Smooth muscle cell (in vitro differentiated cells): ENCODE results near the gene PSMD3. TPM values are rescaled to one million over a fixed set of nuclear protein-coding genes. Genes with fewer than 3 reads are reported as not detected.

Experiments used
- DNase-seq: peaks from one replicate; lab custom pipeline; 2025; ENCODE audit not compliant: unreplicated experiment; lab: John Stamatoyannopoulos, UW
- H2AFZ ChIP-seq: fragments of 200-600 bp; sonication (generic); 2 replicates; pipeline ENCODE4 v1.6.0; 2016; ENCODE audit warnings: antibody characterized with exemption, low read depth, mild to moderate bottlenecking
- H3F3A ChIP-seq: fragments of 200-600 bp; sonication (generic); 2 replicates; pipeline ENCODE4 v1.6.0; 2017; ENCODE audit warnings: antibody characterized with exemption, low read depth
- H3K27ac ChIP-seq: fragments of 200-600 bp; sonication (generic); 2 replicates; pipeline ENCODE4 v1.5.1; 2016; ENCODE audit warnings: low read depth, mild to moderate bottlenecking
- H3K27me3 ChIP-seq: fragments of 200-600 bp; sonication (generic); 2 replicates; pipeline ENCODE4 v1.6.1; 2016; ENCODE audit warnings: low read depth, mild to moderate bottlenecking
- H3K36me3 ChIP-seq: fragments of 200-600 bp; sonication (generic); 2 replicates; pipeline ENCODE4 v1.5.1; 2016; ENCODE audit warnings: low read depth
- H3K4me1 ChIP-seq: fragments of 200-600 bp; sonication (generic); 2 replicates; pipeline ENCODE4 v1.5.1; 2016; ENCODE audit warnings: low read depth
- H3K4me2 ChIP-seq: fragments of 200-600 bp; sonication (generic); 2 replicates; pipeline ENCODE4 v1.6.0; 2016; ENCODE audit warnings: mild to moderate bottlenecking
- H3K4me3 ChIP-seq: fragments of 200-600 bp; sonication (generic); 2 replicates; pipeline ENCODE4 v1.5.1; 2016; ENCODE audit warnings: mild to moderate bottlenecking
- H3K79me2 ChIP-seq: fragments of 200-600 bp; sonication (generic); 2 replicates; pipeline ENCODE4 v1.6.0; 2016; ENCODE audit warnings: low read depth, mild to moderate bottlenecking
- H3K9ac ChIP-seq: fragments of 200-600 bp; sonication (generic); 2 replicates; pipeline ENCODE4 v1.6.0; 2016; ENCODE audit warnings: low read depth
- H3K9me3 ChIP-seq: fragments of 200-600 bp; sonication (generic); replicated peaks from 2 replicates; pipeline ENCODE4 v1.5.1; 2016; ENCODE audit warnings: low read depth
- H4K20me1 ChIP-seq: fragments of 200-600 bp; sonication (generic); 2 replicates; pipeline ENCODE4 v1.6.0; 2016; ENCODE audit warnings: low read depth
- CTCF ChIP-seq: fragments of 200-600 bp; sonication (generic); IDR thresholded peaks from 2 replicates; pipeline ENCODE4 v1.5.1; 2017; ENCODE audit warnings: borderline replicate concordance, mild to moderate bottlenecking, antibody characterized with exemption; ENCODE audit not compliant: insufficient read depth, poor library complexity, severe bottlenecking
- WGBS: methylation state at CpG from one replicate; pipeline ENCODE4 v1.1.7; 2016; ENCODE audit warnings: low lambda C conversion rate; 5-methylcytosine and 5-hydroxymethylcytosine counted together
- polyA plus RNA-seq: library from polyadenylated mRNA; unstranded; fragments of >200 nt; fragmentation: Nextera tagmentation; extraction: Ambion mirVana; gene quantifications from 2 replicates; pipeline ENCODE4 v1.2.1, GENCODE V29; 2016
- total RNA-seq: library from RNA; depleted of rRNA; stranded (reverse); fragments of >200 nt; gene quantifications from 2 replicates; pipeline ENCODE4 v1.2.3, GENCODE V29; 2014

PSMD3 gene
- total and polyA plus RNA-seq, 2 experiments from 2014 or later, result 83.8 to 110 TPM

DNA sequence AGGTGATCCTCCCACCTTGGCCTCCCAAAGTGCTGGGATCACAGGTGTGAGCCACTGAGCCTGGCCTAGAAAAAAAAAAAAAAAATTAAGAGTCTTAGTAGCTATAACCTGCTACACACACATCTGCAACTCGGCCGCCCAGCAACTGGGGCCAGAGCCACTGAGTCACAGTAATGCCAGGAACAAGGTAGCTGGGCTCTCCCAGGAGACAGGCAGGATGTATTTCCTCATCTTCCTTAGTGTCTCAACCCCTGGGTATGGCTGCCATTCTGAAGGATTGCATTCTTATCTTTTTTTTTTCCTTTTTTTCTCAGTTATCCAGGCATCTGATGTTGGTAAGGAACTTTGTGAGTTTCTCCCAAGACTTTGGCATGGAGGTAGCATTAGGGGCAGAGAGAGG lies 7.1 kb upstream of the PSMD3 start:
- Histone ChIP-seq H3K27me3 (peaks cover 24% of the 10 kb centered on the region), H3K4me3 (no peak overlapping the region), H3K4me2 (no peak overlapping the region), H2AFZ (no peak overlapping the region), H3K9me3 (no peaks in the 10 kb centered on the region), H3K9ac (no peak overlapping the region), H3K36me3 (no peaks in the 10 kb centered on the region), H3K27ac (no peak overlapping the region), H3F3A (no peaks in the 10 kb centered on the region), H3K79me2 (no peaks in the 10 kb centered on the region), H3K4me1 (no peaks in the 10 kb centered on the region), H4K20me1 (no peaks in the 10 kb centered on the region)
- WGBS, result 97% methylated on average over 2 of the region's 2 CpGs
- no peak for DNase-seq
- TF ChIP-seq CTCF, result no peak

DNA sequence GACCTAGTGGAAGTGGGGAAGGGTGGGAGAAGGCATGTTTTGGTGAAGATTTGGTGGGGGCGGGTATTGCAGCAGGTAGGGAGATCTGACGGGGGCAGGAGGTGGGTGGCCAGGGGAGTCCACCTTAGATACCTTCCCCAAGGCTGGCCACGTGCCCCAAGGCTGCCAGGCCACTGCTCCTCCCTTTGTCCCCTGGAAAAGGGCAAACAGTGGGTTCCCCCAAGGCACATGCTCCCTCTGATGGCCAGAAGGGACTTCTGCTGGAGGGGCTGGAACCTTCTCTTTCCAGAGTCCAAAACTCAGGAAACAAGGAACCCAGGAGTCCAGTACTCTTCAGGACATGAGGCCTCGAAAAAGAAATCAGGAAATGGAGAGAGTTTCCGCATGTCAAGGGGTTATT lies 6.2 kb upstream of the PSMD3 start:
- Histone ChIP-seq H3F3A (no peaks in the 10 kb centered on the region), H3K4me2 (no peak overlapping the region), H2AFZ (no peak overlapping the region), H3K9ac (no peak overlapping the region), H3K79me2 (no peaks in the 10 kb centered on the region), H3K9me3 (no peaks in the 10 kb centered on the region), H4K20me1 (no peaks in the 10 kb centered on the region), H3K27ac (no peak overlapping the region), H3K27me3 (peaks cover 16% of the 10 kb centered on the region), H3K4me1 (peaks cover 2% of the 10 kb centered on the region), H3K36me3 (no peaks in the 10 kb centered on the region), H3K4me3 (no peak overlapping the region)
- no peak for TF ChIP-seq CTCF
- 87% methylated on average over 4 of the region's 5 CpGs for WGBS
- DNase-seq, result no peak

GRCh38 chr17:39975801-39976200 lies 4.8 kb upstream of the PSMD3 start:
- Histone ChIP-seq H3K9ac (no peak overlapping the region), H4K20me1 (no peaks in the 10 kb centered on the region), H3K4me3 (no peak overlapping the region), H3K4me2 (no peak overlapping the region), H3K36me3 (no peaks in the 10 kb centered on the region), H3K4me1 (peaks cover 8% of the 10 kb centered on the region), H3K79me2 (peaks cover under 1% of the 10 kb centered on the region), H3K9me3 (no peaks in the 10 kb centered on the region), H3K27me3 (peaks cover 7% of the 10 kb centered on the region), H3K27ac (no peak overlapping the region), H2AFZ (no peak overlapping the region), H3F3A (no peaks in the 10 kb centered on the region)
- 81% methylated on average over 4 of the region's 4 CpGs for WGBS
- no peak for TF ChIP-seq CTCF
- DNase-seq, result no peak

GRCh38 chr17:39979016-39979670 lies 1.5 kb upstream of the PSMD3 start:
- TF ChIP-seq CTCF, result no peak
- Histone ChIP-seq H3K9me3 (no peaks in the 10 kb centered on the region), H3K27me3 (no peaks in the 10 kb centered on the region), H3K4me3 (peak overlapping the region; percentile 78), H3K4me1 (peaks cover 19% of the 10 kb centered on the region), H3F3A (no peaks in the 10 kb centered on the region), H4K20me1 (peaks cover 21% of the 10 kb centered on the region), H2AFZ (no peak overlapping the region), H3K27ac (peak overlapping the region; percentile 94), H3K4me2 (peak overlapping the region; percentile 91), H3K9ac (peak overlapping the region; percentile 93), H3K36me3 (no peaks in the 10 kb centered on the region), H3K79me2 (peaks cover 26% of the 10 kb centered on the region)
- no peak for DNase-seq
- WGBS, result 23% methylated on average over 5 of the region's 5 CpGs
